Breast epithelium (tissue), 3 donors: Measurements from ENCODE around the gene APC.

Experiments used
- POLR2A ChIP-seq: fragments of 450-650 bp; IDR thresholded peaks from one replicate; pipeline ENCODE4 v1.6.1; 2016; ENCODE audit warnings: antibody characterized with exemption, mild to moderate bottlenecking, moderate library complexity
- POLR2AphosphoS5 ChIP-seq, 3 donors: sonication (generic); formaldehyde crosslinking; IDR thresholded peaks; one replicate each; pipeline ENCODE4 v1.6.1; 2017; ENCODE audit warnings: antibody characterized with exemption in 3 of 3
- TF ChIP-seq, protein P1 (sequence below), 3 donors: fragments of 450-650 bp; IDR thresholded peaks; one replicate each; pipeline ENCODE4 v1.5.1; 2016 to 2017; ENCODE audit warnings: antibody characterized with exemption in 3 of 3, mild to moderate bottlenecking in 3 of 3, moderate library complexity in 3 of 3

DNA sequence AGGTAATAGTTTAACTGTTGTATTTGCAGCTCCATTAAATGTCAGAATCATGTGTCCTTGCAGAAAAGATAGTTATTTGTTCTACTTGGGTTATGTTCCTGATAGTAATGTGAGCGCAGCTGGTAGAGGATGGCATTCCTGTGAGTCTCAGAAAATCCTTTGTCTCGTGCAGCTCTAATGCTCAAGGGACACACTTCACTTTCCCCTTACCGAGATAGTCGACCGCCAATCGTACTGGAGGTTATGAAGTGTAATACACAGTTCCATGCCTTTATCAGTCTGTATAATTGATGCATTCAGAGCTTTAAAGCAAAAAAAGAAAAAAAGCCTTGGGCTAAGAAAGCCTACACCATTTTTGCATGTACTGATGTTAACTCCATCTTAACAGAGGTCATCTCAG, 63.2 kb downstream of the APC start:
- TF ChIP-seq, protein P1, sequence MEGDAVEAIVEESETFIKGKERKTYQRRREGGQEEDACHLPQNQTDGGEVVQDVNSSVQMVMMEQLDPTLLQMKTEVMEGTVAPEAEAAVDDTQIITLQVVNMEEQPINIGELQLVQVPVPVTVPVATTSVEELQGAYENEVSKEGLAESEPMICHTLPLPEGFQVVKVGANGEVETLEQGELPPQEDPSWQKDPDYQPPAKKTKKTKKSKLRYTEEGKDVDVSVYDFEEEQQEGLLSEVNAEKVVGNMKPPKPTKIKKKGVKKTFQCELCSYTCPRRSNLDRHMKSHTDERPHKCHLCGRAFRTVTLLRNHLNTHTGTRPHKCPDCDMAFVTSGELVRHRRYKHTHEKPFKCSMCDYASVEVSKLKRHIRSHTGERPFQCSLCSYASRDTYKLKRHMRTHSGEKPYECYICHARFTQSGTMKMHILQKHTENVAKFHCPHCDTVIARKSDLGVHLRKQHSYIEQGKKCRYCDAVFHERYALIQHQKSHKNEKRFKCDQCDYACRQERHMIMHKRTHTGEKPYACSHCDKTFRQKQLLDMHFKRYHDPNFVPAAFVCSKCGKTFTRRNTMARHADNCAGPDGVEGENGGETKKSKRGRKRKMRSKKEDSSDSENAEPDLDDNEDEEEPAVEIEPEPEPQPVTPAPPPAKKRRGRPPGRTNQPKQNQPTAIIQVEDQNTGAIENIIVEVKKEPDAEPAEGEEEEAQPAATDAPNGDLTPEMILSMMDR (IDR thresholded peaks at IDR 0.05): no peak
- no peak for TF ChIP-seq POLR2A
- TF ChIP-seq POLR2AphosphoS5 (IDR thresholded peaks at IDR 0.05): no peak
